B cell (primary cell): Measurements from ENCODE around the gene F8A1. TPM values are rescaled to one million over a fixed set of nuclear protein-coding genes. Genes with fewer than 3 reads are reported as not detected.

Experiments used
- ATAC-seq: fragments of 200-7000 bp; cut with Tn5 transposase; one replicate; pipeline ENCODE4 v1.10.0; 2021; ENCODE audit warnings: low read depth, mild to moderate bottlenecking, moderate number of reproducible peaks, moderate library complexity
- CTCF ChIA-PET: fragments of 350-600 bp; sonication (Branson Sonifier 250); formaldehyde crosslinking; loops from one replicate; lab custom pipeline; 2021; ENCODE audit warnings: antibody characterized with exemption, inconsistent platforms; lab: Charles Lee
- POLR2A ChIA-PET: fragments of 350-600 bp; sonication (Branson Sonifier 250); formaldehyde crosslinking; loops from one replicate; lab custom pipeline; 2021; ENCODE audit warnings: antibody characterized with exemption; lab: Charles Lee
- DNase-seq: peaks from one replicate; pipeline ENCODE4 v3.0.0; 2013
- H2AFZ ChIP-seq: 2 replicates; pipeline ENCODE4 v1.6.1; 2012; ENCODE audit warnings: mild to moderate bottlenecking, low read depth, low read length; ENCODE audit not compliant: insufficient read depth, poor library complexity, severe bottlenecking
- H3K27ac ChIP-seq, 2 donors: 1 replicate in 1 of 2; 2 replicates in 1 of 2; pipeline ENCODE4 v1.5.1; 2012 to 2013; ENCODE audit warnings: low read length in 2 of 2, mild to moderate bottlenecking in 2 of 2, moderate library complexity in 1 of 2
- H3K27me3 ChIP-seq, 4 experiments: fragments of 200-600 bp in 1 of 4; sonication (generic) in 1 of 4; replicated peaks in 1 of 4; 1 replicate in 2 of 4; 2 replicates in 2 of 4; pipeline versions ENCODE4 v1.6.1 to v1.7.0; 2013 to 2016; ENCODE audit warnings: low read length in 3 of 4, mild to moderate bottlenecking in 2 of 4, mixed read lengths in 1 of 4, moderate library complexity in 1 of 4; ENCODE audit not compliant: insufficient read depth in 4 of 4, control insufficient read depth in 3 of 4; ENCODE audit errors: control extremely low read depth in 1 of 4
- H3K36me3 ChIP-seq, 2 experiments: replicated peaks in 1 of 2; 1 replicate in 1 of 2; 2 replicates in 1 of 2; pipeline versions ENCODE4 v1.6.1 to v1.7.1; 2013; ENCODE audit warnings: low read length in 1 of 2; ENCODE audit not compliant: insufficient read depth in 2 of 2, control insufficient read depth in 1 of 2; ENCODE audit errors: control extremely low read depth in 1 of 2, extremely low read depth in 1 of 2
- H3K4me1 ChIP-seq, 2 donors: fragments of 200-600 bp in 1 of 2; sonication (generic) in 1 of 2; 1 replicate in 1 of 2; 2 replicates in 1 of 2; pipeline versions ENCODE4 v1.5.1 to v1.6.1; 2013 to 2017; ENCODE audit warnings: low read length in 2 of 2; ENCODE audit not compliant: control insufficient read depth in 2 of 2, insufficient read depth in 2 of 2
- H3K4me2 ChIP-seq: replicated peaks from 2 replicates; pipeline ENCODE3; 2012; ENCODE audit warnings: mild to moderate bottlenecking, low read depth, low read length; ENCODE audit not compliant: poor library complexity, severe bottlenecking
- H3K4me3 ChIP-seq, 5 experiments: fragments of 200-600 bp in 1 of 5; sonication (generic) in 1 of 5; 1 replicate in 3 of 5; 2 replicates in 2 of 5; pipeline versions ENCODE4 v1.5.1 to v1.7.0; 2011 to 2016; ENCODE audit warnings: low read length in 4 of 5, mild to moderate bottlenecking in 4 of 5, low read depth in 2 of 5, control low read depth in 1 of 5, moderate library complexity in 1 of 5; ENCODE audit not compliant: insufficient read depth in 1 of 5; ENCODE audit errors: control extremely low read depth in 1 of 5, extremely low read depth in 1 of 5
- H3K79me2 ChIP-seq: fragments of 200-600 bp; sonication (generic); one replicate; pipeline ENCODE4 v1.6.0; 2016; ENCODE audit warnings: low read length; ENCODE audit not compliant: control insufficient read depth, insufficient read depth
- H3K9ac ChIP-seq: fragments of 200-600 bp; sonication (generic); 2 replicates; pipeline ENCODE4 v1.6.1; 2017; ENCODE audit warnings: mild to moderate bottlenecking, low read length, moderate library complexity
- H3K9me3 ChIP-seq, 3 donors: one replicate each; pipeline versions ENCODE4 v1.6.1 to v1.7.1; 2013; ENCODE audit warnings: low read length in 2 of 3; ENCODE audit not compliant: control insufficient read depth in 2 of 3, insufficient read depth in 1 of 3; ENCODE audit errors: control extremely low read depth in 1 of 3
- H4K20me1 ChIP-seq: 2 replicates; pipeline ENCODE4 v1.6.0; 2012; ENCODE audit warnings: mild to moderate bottlenecking, low read length; ENCODE audit not compliant: insufficient read depth, control insufficient read depth, poor library complexity, severe bottlenecking
- H3K27ac Mint-ChIP-seq: one replicate; pipeline ENCODE4 v1.8.0; 2021; ENCODE audit warnings: mixed read lengths
- H3K27me3 Mint-ChIP-seq: one replicate; pipeline ENCODE4 v1.8.0; 2021; ENCODE audit warnings: mixed read lengths
- H3K4me1 Mint-ChIP-seq: one replicate; pipeline ENCODE4 v1.8.0; 2021; ENCODE audit warnings: mixed read lengths
- H3K4me3 Mint-ChIP-seq: one replicate; pipeline ENCODE4 v1.8.0; 2021; ENCODE audit warnings: mixed read lengths
- H3K9me3 Mint-ChIP-seq: one replicate; pipeline ENCODE4 v1.8.0; 2022; ENCODE audit warnings: mixed read lengths; ENCODE audit not compliant: insufficient read depth
- CTCF ChIP-seq: fragments of 200-600 bp; IDR thresholded peaks from one replicate; pipeline ENCODE4 v1.8.0; 2022; ENCODE audit warnings: antibody characterized with exemption, mild to moderate bottlenecking
- EZH2 ChIP-seq: IDR thresholded peaks from 2 replicates; pipeline ENCODE4 v1.6.1; 2012; ENCODE audit warnings: borderline replicate concordance, low read depth, mild to moderate bottlenecking, moderate library complexity, low read length; ENCODE audit not compliant: insufficient read depth, poor library complexity, severe bottlenecking
- WGBS: methylation state at CpG from one replicate; pipeline ENCODE4 v1.1.5; 2013; ENCODE audit warnings: missing lambda C conversion rate; ENCODE audit not compliant: insufficient coverage; 5-methylcytosine and 5-hydroxymethylcytosine counted together
- intact Hi-C: fragments of 100-400 bp; cut with micrococcal nuclease; formaldehyde crosslinking; loops from one replicate; pipeline ENCODE4 v1.10.0; 2022
- polyA plus RNA-seq: library from polyadenylated mRNA; depleted of rRNA; stranded (reverse); fragments of >200 nt; gene quantifications from 2 replicates; pipeline ENCODE4 v1.2.3, GENCODE V29; 2012
- total RNA-seq, 2 donors: library from RNA; stranded (reverse); fragments of 120-200 nt in 1 of 2; gene quantifications; 1 replicate in 1 of 2; 2 replicates in 1 of 2; pipeline versions ENCODE4 v1.2.3 to v1.2.4, GENCODE V29; 2013 to 2022

Gene F8A1
- total and polyA plus RNA-seq, 2 donors (not counting 1 experiment from before 2014, with no cell fraction given) = 8.6 to 35.8 TPM

GRCh38 chrX:154890990-154891639 lies 5.0 kb downstream of the F8A1 start:
- Histone ChIP-seq H3K9ac (no peak overlapping the region), H3K4me2 (no peak overlapping the region), H3K27me3 (no peaks in the 10 kb centered on the region), H3K4me3 (no peak overlapping the region), H3K9me3 (no peaks in the 10 kb centered on the region), H3K27ac (no peak overlapping the region), H4K20me1 (no peaks in the 10 kb centered on the region), H3K79me2 (no peaks in the 10 kb centered on the region), H2AFZ (no peak overlapping the region), H3K36me3 (no peaks in the 10 kb centered on the region), H3K4me1 (no peaks in the 10 kb centered on the region)
- intact Hi-C loops = no loop called here
- CTCF ChIA-PET = no interaction called here
- POLR2A ChIA-PET = no interaction called here
- no CpG with 5 or more reads among the region's 1 CpG for WGBS
- Mint-ChIP-seq H3K4me3 (no peak overlapping the region), H3K27me3 (no peaks in the 10 kb centered on the region), H3K4me1 (peaks cover 5% of the 10 kb centered on the region), H3K27ac (no peak overlapping the region), H3K9me3 (no peaks in the 10 kb centered on the region)
- ATAC-seq (no peak), DNase-seq (no peak)
- TF ChIP-seq CTCF = no peak
- TF ChIP-seq EZH2 = no peak

- Histone ChIP-seq H4K20me1 (no peaks in the 10 kb centered on the region), H3K9ac (no peak overlapping the region), H3K27ac (no peak overlapping the region), H3K36me3 (no peaks in the 10 kb centered on the region), H3K4me3 (no peak overlapping the region), H3K27me3 (no peaks in the 10 kb centered on the region), H3K9me3 (no peaks in the 10 kb centered on the region), H3K4me1 (no peaks in the 10 kb centered on the region), H3K4me2 (no peak overlapping the region), H3K79me2 (no peaks in the 10 kb centered on the region), H2AFZ (no peak overlapping the region)
- peaks cover 5% of the 10 kb centered on the region for H3K4me1 Mint-ChIP-seq
- H3K27me3 Mint-ChIP-seq = no peaks in the 10 kb centered on the region
- H3K27ac Mint-ChIP-seq = no peak overlapping the region
- DNase-seq = no peak
- no CpG with 5 or more reads among the region's 1 CpG for WGBS
- ChIA-PET CTCF (no interaction called here), POLR2A (no interaction called here)
- intact Hi-C loops = no loop called here
- no peaks in the 10 kb centered on the region for H3K9me3 Mint-ChIP-seq
- H3K4me3 Mint-ChIP-seq = no peak overlapping the region
- no peak for ATAC-seq
- TF ChIP-seq EZH2 = no peak
- no peak for TF ChIP-seq CTCF
Measured at GRCh38 chrX:154892296-154892695, 6.1 kb downstream of the F8A1 start.
